HK-2 (cell line): ENCODE measurements around the gene BCL6.

Experiments used
- DNase-seq: peaks from one replicate; pipeline ENCODE4 v3.0.0-alpha.2; 2018; ENCODE audit not compliant: unreplicated experiment

The BCL6 gene

DNA sequence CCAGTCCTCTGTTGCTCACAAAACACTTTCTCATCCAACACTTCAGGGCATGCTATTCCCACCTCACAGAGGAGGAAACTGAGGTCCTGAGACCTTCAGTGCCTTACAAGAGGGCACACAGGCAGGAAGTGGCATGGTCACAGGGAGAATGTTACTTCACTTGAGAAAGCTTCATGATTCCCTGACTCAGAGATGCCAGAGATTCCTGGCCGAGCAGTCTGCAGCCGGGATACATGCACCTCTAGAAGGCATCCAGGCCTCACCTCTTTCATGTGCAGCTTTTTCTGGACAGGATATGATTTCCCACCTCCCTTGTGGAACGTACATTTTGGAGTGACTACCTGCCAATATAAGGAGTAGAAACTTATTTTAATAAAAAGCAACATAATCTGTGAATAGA is 72.3 kb downstream of the BCL6 start:
- no peak for DNase-seq
